ENCODE measurements around the gene NTN1.

The NTN1 gene

DNA sequence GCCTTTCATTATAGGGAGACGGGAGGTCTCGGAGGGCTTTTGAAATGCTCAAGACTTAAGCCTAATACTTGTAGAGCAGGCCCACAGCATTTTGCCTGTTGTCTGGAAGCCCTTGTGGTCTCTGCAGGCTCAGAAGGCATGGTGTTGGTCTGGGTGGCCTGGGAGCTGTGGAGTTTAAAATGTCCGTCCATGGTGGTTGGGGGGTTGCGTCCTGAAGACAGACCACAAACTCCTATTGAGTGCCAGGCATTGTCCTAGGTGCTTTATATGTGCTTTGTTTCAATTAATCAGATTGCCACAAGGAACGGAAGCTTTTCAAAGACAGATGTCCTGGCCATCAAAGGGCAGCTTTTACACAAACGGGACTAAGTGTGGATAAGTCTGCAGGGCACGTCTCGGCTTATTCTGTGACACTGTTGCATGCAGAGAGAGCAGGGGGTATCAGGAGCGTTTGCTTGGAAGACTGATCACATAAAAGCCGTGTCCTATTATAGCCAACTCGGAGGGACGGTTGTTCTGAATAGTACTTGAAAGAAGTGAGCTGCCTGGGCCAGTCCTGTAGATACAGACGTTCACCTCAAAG is 7.8 kb downstream of the NTN1 start:
- DNase-seq (ENCODE audit: low read depth in 1 of 2, low spot score in 1 of 2), result no peak
- in situ Hi-C loops (cut with HindIII; ENCODE audit: low pct_unique_long_range_greater_than_20kb, low sequenced_read_pairs), result no loop called here
- no peak for TF ChIP-seq JUND (IDR thresholded peaks at IDR 0.05; ENCODE audit: low read depth)

DNA sequence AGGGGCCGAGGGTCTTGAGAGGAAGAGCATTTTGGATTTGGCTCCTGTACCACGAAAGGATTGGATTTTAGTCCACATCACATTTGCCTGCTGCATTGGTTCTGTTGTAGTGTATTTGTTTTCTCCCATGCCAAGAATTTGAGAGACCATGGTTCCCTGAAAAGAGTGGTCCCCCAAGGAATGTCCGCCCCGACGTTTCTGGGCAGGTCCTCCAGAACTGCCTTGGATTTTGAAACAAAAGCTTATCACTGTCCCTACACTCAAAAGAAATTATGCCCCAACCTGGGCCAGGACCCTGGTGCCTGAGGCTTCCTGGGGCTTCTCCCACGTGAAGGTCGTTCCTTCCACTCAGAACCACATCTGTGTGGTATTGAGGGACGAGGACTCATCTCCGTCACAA is 10.8 kb downstream of the NTN1 start:
- TF ChIP-seq JUND (IDR thresholded peaks at IDR 0.05; ENCODE audit: low read depth), result no peak
- in situ Hi-C loops (cut with HindIII; ENCODE audit: low pct_unique_long_range_greater_than_20kb, low sequenced_read_pairs), result no loop called here
- no peak for DNase-seq (ENCODE audit: low read depth in 1 of 2, low spot score in 1 of 2)

DNA sequence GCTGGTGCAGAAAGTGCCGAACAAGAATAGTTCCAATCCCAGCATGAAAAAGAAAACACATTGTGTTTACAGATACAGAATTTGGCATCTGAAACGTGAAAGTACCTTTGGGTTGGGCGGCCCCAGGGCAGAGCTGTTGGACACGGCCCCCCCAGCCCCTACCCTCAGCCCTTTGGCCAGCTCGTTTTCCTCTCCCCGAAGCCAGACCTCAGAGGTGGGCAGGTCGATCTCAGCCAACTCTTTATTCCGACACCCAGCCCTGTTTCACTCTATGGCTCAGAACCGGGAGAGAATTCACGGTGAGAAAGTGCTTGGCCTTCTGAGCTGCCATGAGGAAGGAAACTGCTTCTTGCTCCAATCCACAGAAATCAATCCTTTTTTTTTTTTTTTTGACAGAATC is 11.3 kb downstream of the NTN1 start:
- in situ Hi-C loops (cut with HindIII; ENCODE audit: low pct_unique_long_range_greater_than_20kb, low sequenced_read_pairs), result no loop called here
- no peak for TF ChIP-seq JUND (IDR thresholded peaks at IDR 0.05; ENCODE audit: low read depth)

DNA sequence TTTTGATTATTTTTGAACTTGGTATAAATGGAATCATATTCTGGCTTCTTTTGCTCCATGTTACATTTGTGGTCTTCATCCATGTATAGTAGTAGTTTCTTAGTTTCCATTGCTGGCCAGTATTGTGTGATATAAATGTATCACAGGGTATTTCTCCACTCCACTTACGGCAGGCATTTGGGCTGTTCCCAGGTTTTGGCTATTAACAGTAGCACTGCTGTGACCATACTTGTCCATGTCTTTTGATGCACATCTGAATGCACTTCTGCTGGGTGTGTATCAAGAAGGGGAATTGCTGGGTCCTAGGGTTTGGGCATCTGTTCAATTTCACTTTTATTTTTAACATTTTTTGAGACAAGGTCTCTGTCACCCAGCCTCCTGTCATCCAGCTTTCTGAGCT is 13.9 kb downstream of the NTN1 start:
- no peak for TF ChIP-seq JUND (IDR thresholded peaks at IDR 0.05; ENCODE audit: low read depth)
- in situ Hi-C loops (cut with HindIII; ENCODE audit: low pct_unique_long_range_greater_than_20kb, low sequenced_read_pairs), result no loop called here

More for the DNA sequence above, 11.3 kb downstream of the NTN1 start:
- DNase-seq (ENCODE audit: low read depth in 1 of 2, low spot score in 1 of 2), result no peak

DNA sequence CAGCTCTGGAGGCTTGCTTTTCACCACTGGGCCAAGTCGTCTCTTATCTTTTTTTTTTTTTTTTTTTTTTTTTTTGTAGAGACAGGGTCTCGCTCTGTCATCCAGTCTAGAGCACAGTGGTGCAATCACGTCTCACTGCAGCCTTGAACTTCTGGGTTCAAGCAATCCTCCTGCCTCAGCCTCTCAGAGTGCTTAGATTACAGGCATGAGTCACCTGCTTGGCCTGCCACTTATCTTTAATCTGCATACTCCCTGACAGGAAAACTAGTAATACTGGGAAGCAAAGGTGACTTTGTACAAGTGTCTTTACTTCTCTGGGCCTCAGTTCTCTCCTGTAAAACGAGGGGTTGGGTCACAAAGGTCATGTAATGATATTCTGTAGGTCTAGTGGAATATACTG is 15.0 kb downstream of the NTN1 start:
- no peak for DNase-seq (ENCODE audit: low read depth in 1 of 2, low spot score in 1 of 2)
- no peak for TF ChIP-seq JUND (IDR thresholded peaks at IDR 0.05; ENCODE audit: low read depth)
- in situ Hi-C loops (cut with HindIII; ENCODE audit: low pct_unique_long_range_greater_than_20kb, low sequenced_read_pairs), result no loop called here

More for the DNA sequence above, 13.9 kb downstream of the NTN1 start:
- DNase-seq (ENCODE audit: low read depth in 1 of 2, low spot score in 1 of 2), result no peak

DNA sequence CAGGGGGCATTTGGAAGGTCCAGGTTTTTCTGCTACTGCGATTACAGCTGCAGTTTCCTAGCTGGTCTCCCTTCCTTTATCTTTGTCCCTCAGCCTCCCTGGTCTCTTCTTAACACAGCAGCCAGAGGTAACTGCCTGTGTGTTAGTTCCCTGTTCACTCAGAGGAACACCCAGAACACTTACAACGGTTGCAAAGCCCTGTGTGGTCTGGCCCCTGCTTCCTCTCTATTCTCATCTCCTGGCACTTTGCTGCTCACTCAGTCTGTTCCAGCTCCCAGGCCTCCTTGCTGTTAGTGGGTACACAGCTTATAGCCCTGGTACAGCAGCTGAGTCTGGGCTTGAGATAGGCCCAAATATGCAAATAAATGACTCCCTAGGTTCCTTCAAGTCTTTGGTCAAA is 16.4 kb downstream of the NTN1 start:
- in situ Hi-C loops (cut with HindIII; ENCODE audit: low pct_unique_long_range_greater_than_20kb, low sequenced_read_pairs), result no loop called here
- DNase-seq (ENCODE audit: low read depth in 1 of 2, low spot score in 1 of 2), result no peak
- TF ChIP-seq JUND (IDR thresholded peaks at IDR 0.05; ENCODE audit: low read depth), result no peak

DNA sequence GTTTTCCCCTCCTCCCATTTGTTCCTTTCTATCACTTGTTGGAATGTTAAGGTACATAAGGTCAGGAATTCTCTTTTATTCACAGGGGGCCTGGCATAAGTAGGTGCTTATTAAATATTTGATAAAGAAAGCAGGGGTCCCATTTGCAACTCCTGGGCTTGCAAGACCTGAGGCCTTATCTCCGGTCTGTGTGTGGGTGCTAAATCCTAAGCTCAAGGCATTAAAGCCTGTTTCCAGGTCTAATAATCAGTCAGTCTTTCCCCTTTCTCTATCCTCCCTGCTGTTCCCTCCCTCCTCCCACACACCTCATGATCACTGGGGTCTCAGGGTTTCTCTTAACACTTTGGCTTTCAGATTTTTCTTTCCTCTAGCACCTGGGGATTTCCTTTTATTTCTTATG is 17.1 kb downstream of the NTN1 start:
- TF ChIP-seq JUND (IDR thresholded peaks at IDR 0.05; ENCODE audit: low read depth), result no peak
- DNase-seq (ENCODE audit: low read depth in 1 of 2, low spot score in 1 of 2), result no peak
- in situ Hi-C loops (cut with HindIII; ENCODE audit: low pct_unique_long_range_greater_than_20kb, low sequenced_read_pairs), result no loop called here

DNA sequence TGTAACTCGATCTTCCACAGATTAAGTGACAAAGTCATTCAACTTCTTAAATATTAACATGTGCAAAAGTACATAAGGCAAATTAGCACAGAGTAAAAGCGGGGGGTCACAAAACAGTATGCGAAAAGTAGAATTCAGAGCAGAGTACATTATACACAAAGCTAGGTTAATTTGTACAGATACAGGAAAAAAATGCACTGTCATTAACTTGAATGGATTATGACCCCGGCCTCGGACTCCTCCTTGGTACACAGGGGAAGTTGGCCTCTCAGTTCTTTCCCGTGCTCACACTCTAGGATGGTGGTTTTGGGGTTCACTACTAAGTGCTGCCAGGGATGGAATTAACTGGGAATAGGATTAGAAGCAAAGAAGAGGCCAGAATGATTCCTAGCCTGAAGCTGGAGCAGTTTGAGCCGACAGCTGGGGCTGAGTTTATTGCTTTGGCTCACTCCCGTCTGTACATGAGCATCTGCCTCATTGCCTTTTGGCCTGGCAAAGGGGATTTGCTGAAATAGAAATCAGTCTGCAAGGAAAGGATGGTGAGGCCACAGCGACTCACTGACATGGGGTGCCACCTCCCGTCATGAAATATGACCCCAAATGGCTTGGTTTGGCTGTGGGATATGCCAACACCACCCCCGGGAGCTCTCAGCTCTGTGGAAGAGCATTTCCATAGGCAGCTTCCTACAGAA is 23.6 kb downstream of the NTN1 start:
- DNase-seq (ENCODE audit: low read depth in 1 of 2, low spot score in 1 of 2), result no peak
- TF ChIP-seq JUND (IDR thresholded peaks at IDR 0.05; ENCODE audit: low read depth), result no peak
- in situ Hi-C loops (cut with HindIII; ENCODE audit: low pct_unique_long_range_greater_than_20kb, low sequenced_read_pairs), result no loop called here

DNA sequence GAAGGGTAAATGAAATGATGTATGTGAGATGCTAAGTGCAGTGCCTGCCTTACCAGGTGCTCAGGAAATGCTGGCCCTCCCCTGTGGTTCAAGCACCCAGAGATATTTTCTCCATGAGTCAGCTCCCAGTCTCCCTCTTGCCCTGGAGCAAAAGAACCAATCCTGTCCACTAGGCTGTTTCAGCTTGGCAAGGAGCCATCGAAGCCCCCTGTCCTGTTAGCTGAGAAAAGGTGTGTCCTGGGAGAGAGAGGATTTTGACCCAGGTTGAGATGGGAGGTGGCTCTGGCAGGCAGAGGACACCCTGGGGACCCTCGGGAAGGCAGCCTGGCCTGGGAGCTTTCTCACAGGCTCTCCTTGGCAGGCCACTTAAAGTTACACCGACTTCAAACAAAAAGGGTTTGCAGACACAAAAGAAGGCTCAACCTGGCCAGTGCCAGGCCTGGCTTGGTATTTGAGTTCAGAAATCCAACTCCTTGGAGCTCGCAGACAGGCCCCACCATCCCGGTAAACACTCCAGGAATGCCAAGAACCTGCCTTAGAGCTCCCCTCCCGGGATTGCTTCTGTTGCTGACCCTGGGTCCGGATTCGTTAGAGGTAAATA is 29.6 kb downstream of the NTN1 start:
- peak; percentile 41 to 92 for DNase-seq (ENCODE audit: low read depth in 1 of 2, low spot score in 1 of 2)

DNA sequence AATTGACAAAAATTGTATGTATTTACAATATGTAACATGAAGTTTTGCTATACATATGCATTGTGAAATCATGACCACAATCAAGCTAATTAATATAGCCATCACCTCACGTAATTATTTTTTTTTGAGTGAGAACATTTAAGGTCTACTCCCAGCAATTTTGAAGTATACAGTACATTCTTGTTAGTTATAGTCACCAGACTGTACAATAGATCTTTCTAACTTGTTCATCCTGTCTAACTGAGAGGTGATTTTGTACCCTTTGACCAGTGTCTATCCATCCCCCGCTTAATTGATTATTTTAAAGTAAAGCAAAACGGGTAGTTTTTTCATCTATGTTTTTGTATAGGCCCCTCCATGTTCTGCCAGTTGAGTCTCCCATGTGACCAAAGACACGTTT is 30.3 kb downstream of the NTN1 start:
- peak in 1 of 2 experiments; percentile 26 for DNase-seq (ENCODE audit: low read depth in 1 of 2, low spot score in 1 of 2)
- in situ Hi-C loops (cut with HindIII; ENCODE audit: low pct_unique_long_range_greater_than_20kb, low sequenced_read_pairs), result no loop called here
- no peak for TF ChIP-seq JUND (IDR thresholded peaks at IDR 0.05; ENCODE audit: low read depth)

More for the DNA sequence above, 29.6 kb downstream of the NTN1 start:
- TF ChIP-seq JUND (IDR thresholded peaks at IDR 0.05; ENCODE audit: low read depth), result peak; percentile 82
- in situ Hi-C loops (cut with HindIII; ENCODE audit: low pct_unique_long_range_greater_than_20kb, low sequenced_read_pairs), result no loop called here

DNA sequence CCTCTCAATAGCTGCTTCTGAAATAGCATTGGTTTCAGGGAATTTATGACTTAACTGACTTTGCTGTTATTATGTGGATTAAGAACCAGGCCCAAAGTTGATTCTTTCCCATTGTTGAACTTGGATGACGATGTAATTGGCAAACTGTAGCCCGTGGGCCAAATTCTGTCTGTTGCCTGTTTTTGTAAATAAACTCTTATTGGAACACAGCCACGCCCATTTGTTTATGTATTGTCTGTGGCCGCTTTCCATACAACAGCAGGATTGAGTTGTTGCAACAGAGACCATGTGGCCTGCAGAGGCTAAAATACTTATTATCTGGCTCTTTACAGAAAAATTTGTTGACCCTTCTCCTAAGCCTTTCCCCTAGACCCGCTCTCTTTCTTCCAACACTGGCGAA is 31.6 kb downstream of the NTN1 start:
- no peak for TF ChIP-seq JUND (IDR thresholded peaks at IDR 0.05; ENCODE audit: low read depth)
- in situ Hi-C loops (cut with HindIII; ENCODE audit: low pct_unique_long_range_greater_than_20kb, low sequenced_read_pairs), result no loop called here
- peak in 1 of 2 experiments; percentile 92 for DNase-seq (ENCODE audit: low read depth in 1 of 2, low spot score in 1 of 2)

DNA sequence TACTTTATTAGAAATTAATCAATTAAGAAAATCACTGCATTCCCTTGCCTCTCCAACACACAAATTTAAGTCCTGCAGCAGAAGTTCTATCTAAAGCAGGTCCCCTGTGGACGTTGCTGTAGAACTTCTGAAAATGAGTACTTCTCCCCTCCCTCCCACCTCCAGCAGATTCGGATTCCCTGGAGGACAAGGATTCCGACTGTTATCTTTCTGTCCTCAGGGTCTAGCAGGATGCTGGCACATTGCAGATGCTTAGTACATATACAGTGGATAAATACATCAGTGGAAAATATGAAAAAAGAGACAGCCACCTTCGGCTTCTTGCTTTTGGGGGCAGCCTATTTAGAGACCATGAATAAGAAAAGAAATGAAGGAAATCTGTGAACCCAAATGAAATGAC is 32.1 kb downstream of the NTN1 start:
- in situ Hi-C loops (cut with HindIII; ENCODE audit: low pct_unique_long_range_greater_than_20kb, low sequenced_read_pairs), result no loop called here
- no peak for DNase-seq (ENCODE audit: low read depth in 1 of 2, low spot score in 1 of 2)
- TF ChIP-seq JUND (IDR thresholded peaks at IDR 0.05; ENCODE audit: low read depth), result no peak
